ENCODE data around the gene BSN.

DNA sequence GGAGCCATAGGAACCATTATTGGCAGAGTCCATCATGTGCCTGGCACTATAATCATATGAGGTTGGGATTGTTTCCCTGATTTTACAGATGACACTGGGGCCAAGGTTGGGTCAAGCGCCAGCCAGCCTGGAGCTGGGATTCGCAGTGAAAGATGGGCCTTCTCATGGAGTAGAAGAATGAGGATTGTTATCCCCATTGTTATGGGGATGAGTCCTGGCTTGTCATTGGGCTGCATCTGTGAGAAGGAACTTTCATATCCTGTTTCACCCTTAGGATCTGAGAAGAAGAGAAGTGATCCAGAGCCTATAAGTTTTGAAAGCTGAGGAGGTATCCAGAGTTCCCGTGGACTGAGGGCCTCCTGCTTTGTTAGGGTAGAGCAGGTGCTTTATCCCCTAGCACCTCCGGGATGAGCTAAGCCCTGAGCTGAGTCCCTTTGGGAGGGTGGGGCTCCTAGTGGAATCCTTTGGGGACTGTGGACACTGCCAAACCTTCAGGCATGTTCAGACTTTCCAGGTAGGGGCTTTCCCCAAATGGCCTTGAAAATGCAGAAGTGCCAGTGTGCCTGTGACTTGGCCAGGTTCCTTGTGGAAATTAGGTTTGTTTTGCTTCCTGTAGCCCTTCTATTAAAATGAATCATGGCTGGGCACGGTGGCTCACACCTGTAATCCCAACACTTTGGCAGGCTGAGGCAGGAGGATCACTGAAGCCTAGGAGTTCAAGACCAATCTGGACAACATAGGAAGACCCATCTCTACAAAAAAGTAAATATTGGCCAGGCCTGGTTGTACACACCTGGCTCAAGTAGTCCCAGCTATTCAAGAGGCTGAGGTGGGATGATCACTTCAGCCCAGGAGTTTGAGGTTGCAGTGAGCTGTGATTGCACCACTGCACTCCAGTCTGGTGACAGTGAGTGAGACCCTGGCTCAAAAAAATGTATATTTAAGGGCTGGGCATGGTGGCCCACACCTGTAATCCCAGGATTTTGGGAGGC is 30.2 kb upstream of the BSN start:
- TF ChIP-seq TAF1 (IDR thresholded peaks at IDR 0.05; ENCODE audit: borderline replicate concordance, insufficient read depth, low read length): no peak
- no peak for TF ChIP-seq POLR2AphosphoS5 (IDR thresholded peaks at IDR 0.05; ENCODE audit: low read depth, low read length)
- TF ChIP-seq, protein P1, sequence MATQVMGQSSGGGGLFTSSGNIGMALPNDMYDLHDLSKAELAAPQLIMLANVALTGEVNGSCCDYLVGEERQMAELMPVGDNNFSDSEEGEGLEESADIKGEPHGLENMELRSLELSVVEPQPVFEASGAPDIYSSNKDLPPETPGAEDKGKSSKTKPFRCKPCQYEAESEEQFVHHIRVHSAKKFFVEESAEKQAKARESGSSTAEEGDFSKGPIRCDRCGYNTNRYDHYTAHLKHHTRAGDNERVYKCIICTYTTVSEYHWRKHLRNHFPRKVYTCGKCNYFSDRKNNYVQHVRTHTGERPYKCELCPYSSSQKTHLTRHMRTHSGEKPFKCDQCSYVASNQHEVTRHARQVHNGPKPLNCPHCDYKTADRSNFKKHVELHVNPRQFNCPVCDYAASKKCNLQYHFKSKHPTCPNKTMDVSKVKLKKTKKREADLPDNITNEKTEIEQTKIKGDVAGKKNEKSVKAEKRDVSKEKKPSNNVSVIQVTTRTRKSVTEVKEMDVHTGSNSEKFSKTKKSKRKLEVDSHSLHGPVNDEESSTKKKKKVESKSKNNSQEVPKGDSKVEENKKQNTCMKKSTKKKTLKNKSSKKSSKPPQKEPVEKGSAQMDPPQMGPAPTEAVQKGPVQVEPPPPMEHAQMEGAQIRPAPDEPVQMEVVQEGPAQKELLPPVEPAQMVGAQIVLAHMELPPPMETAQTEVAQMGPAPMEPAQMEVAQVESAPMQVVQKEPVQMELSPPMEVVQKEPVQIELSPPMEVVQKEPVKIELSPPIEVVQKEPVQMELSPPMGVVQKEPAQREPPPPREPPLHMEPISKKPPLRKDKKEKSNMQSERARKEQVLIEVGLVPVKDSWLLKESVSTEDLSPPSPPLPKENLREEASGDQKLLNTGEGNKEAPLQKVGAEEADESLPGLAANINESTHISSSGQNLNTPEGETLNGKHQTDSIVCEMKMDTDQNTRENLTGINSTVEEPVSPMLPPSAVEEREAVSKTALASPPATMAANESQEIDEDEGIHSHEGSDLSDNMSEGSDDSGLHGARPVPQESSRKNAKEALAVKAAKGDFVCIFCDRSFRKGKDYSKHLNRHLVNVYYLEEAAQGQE (IDR thresholded peaks at IDR 0.05; ENCODE audit: insufficient read depth in 1 of 2, low read depth in 2 of 2, low read length in 2 of 2): no peak
